GM12872 (cell line): ENCODE data around the gene PRRG1.

Experiments used
- CTCF ChIP-seq: IDR thresholded peaks from 3 replicates; pipeline ENCODE4 v1.5.1; 2011; ENCODE audit warnings: low read depth, mild to moderate bottlenecking, low read length, moderate library complexity; ENCODE audit not compliant: insufficient read depth

The PRRG1 gene

GRCh38 chrX:37349221-37350033 lies at the start of gene PRRG1:
TSS of gene PRRG1 (plus strand) at chrX:37349364. CDS start at chrX:37406250, 56,886 bp downstream.
- no peak for TF ChIP-seq CTCF

DNA sequence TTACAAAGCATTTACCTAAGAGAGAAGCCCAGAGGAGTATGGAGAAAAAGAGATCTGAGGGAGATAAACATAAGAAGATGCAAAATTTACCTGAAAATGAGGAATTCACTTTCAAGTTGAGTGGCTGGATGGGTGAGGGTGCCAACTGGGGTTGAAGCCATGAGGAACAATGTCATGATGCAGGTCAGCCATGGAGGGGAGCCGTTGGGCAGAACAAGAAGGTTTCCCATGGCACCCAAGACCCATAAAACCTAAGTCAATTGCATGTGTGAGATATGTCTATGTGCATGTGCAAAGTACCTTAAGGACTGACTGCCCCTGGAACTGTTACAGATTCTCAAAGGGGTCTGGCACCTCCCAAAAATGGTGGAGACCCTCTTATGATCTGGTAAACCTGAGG lies 46.6 kb upstream of the PRRG1 start:
- no peak for TF ChIP-seq CTCF

DNA sequence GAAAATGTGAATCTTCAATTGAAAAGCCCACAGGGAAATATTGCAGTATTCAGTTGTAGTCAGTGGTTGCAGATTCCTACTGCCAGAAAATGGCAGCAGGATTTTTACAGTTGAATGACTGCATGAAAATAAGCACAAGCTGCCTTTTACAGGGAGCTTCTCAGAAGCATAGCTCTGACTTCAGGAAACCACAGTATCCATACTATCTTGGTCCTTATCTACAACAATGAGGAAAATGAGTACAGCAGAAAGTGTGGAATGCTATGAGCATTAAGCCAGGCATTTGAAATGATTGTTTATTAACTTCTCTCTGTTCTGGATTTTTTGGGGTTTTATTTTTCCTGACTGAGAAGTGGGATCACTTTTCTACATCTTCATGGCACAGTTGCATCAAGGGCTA lies 34.6 kb upstream of the PRRG1 start:
- TF ChIP-seq CTCF, result no peak

GRCh38 chrX:37315511-37316248 lies 33.5 kb upstream of the PRRG1 start:
- TF ChIP-seq CTCF, result no peak

GRCh38 chrX:37320541-37321203 lies 28.5 kb upstream of the PRRG1 start:
- no peak for TF ChIP-seq CTCF

- no peak for TF ChIP-seq CTCF
Measured at GRCh38 chrX:37330642-37331041, 18.5 kb upstream of the PRRG1 start.

- TF ChIP-seq CTCF, result no peak
Measured at GRCh38 chrX:37331546-37331945, 17.6 kb upstream of the PRRG1 start.
